Liver (tissue), 9 donors: Measurements from ENCODE around the gene KIF9. TPM values are rescaled to one million over a fixed set of nuclear protein-coding genes. Genes with fewer than 3 reads are reported as not detected.

Experiments
- DNase-seq: peaks from one replicate; pipeline ENCODE4 v3.0.0-alpha.2; 2017; ENCODE audit warnings: low spot score
- H3K27ac ChIP-seq, 2 donors: one replicate each; pipeline ENCODE4 v1.7.0; 2013; ENCODE audit warnings: inconsistent platforms in 2 of 2, low read length in 2 of 2, control low read depth in 1 of 2, low read depth in 1 of 2, mild to moderate bottlenecking in 1 of 2
- H3K27me3 ChIP-seq, 4 donors: one replicate each; pipeline versions ENCODE4 v1.6.1 to v1.7.0; 2013; ENCODE audit warnings: low read length in 3 of 4, inconsistent platforms in 1 of 4, mild to moderate bottlenecking in 1 of 4, moderate library complexity in 1 of 4; ENCODE audit not compliant: control insufficient read depth in 4 of 4, insufficient read depth in 4 of 4
- H3K36me3 ChIP-seq, 4 donors: one replicate each; pipeline versions ENCODE4 v1.6.1 to v1.7.0; 2013; ENCODE audit warnings: low read length in 3 of 4, mild to moderate bottlenecking in 3 of 4, low read depth in 1 of 4, moderate library complexity in 1 of 4; ENCODE audit not compliant: control insufficient read depth in 4 of 4, insufficient read depth in 3 of 4
- H3K4me1 ChIP-seq, 4 donors: one replicate each; pipeline versions ENCODE4 v1.6.1 to v1.7.0; 2013; ENCODE audit warnings: low read length in 3 of 4, mild to moderate bottlenecking in 3 of 4, moderate library complexity in 1 of 4; ENCODE audit not compliant: control insufficient read depth in 4 of 4, insufficient read depth in 4 of 4
- H3K4me3 ChIP-seq, 3 donors: one replicate each; pipeline versions ENCODE4 v1.6.1 to v1.7.0; 2013; ENCODE audit warnings: low read length in 3 of 3, control low read depth in 1 of 3, low read depth in 1 of 3, mild to moderate bottlenecking in 1 of 3
- H3K9ac ChIP-seq, 2 donors: one replicate each; pipeline ENCODE4 v1.7.0; 2013; ENCODE audit warnings: low read length in 2 of 2, mild to moderate bottlenecking in 2 of 2, moderate library complexity in 2 of 2, control low read depth in 1 of 2, low read depth in 1 of 2
- H3K9me3 ChIP-seq, 4 donors: one replicate each; pipeline versions ENCODE4 v1.6.1 to v1.7.0; 2013; ENCODE audit warnings: low read length in 3 of 4; ENCODE audit not compliant: control insufficient read depth in 4 of 4
- CTCF ChIP-seq: fragments of 150-350 bp; IDR thresholded peaks from 2 replicates; pipeline ENCODE4 v1.5.1; 2017; ENCODE audit warnings: improper control_type of control experiment, low read depth, low read length; ENCODE audit not compliant: missing input control
- EGR1 ChIP-seq, 2 donors: IDR thresholded peaks; 2 replicates each; pipeline ENCODE4 v1.6.1; 2016 to 2018; ENCODE audit warnings: antibody characterized with exemption in 2 of 2, low read depth in 2 of 2
- FOXA1 ChIP-seq: IDR thresholded peaks from 2 replicates; pipeline ENCODE4 v1.6.1; 2016; ENCODE audit warnings: antibody characterized with exemption
- FOXA2 ChIP-seq: IDR thresholded peaks from 2 replicates; pipeline ENCODE4 v1.6.1; 2016; ENCODE audit warnings: antibody characterized with exemption
- GABPA ChIP-seq, 2 donors: IDR thresholded peaks in 1 of 2; conservative IDR thresholded peaks in 1 of 2; 2 replicates each; pipeline ENCODE4 v1.6.1; 2016; ENCODE audit warnings: antibody characterized with exemption in 2 of 2, mild to moderate bottlenecking in 1 of 2, moderate library complexity in 1 of 2
- HNF4A ChIP-seq, 2 donors: conservative IDR thresholded peaks; 2 replicates each; pipeline ENCODE4 v1.6.1; 2016; ENCODE audit warnings: antibody characterized with exemption in 2 of 2, mild to moderate bottlenecking in 2 of 2
- HNF4G ChIP-seq: IDR thresholded peaks from 2 replicates; pipeline ENCODE4 v1.6.1; 2016; ENCODE audit warnings: antibody characterized with exemption
- JUND ChIP-seq, 2 donors: IDR thresholded peaks; 2 replicates each; pipeline ENCODE4 v1.6.1; 2016; ENCODE audit warnings: antibody characterized with exemption in 2 of 2
- MAX ChIP-seq: IDR thresholded peaks from 2 replicates; pipeline ENCODE4 v1.6.1; 2016; ENCODE audit warnings: antibody characterized with exemption
- NR2F2 ChIP-seq: IDR thresholded peaks from 2 replicates; pipeline ENCODE4 v1.6.1; 2016; ENCODE audit warnings: antibody characterized with exemption
- RAD21 ChIP-seq, 2 donors: IDR thresholded peaks; 2 replicates each; pipeline ENCODE4 v1.6.1; 2016; ENCODE audit warnings: antibody characterized with exemption in 2 of 2, mild to moderate bottlenecking in 2 of 2
- REST ChIP-seq: IDR thresholded peaks from 2 replicates; pipeline ENCODE4 v1.6.1; 2016; ENCODE audit warnings: antibody characterized with exemption, mild to moderate bottlenecking
- RXRA ChIP-seq, 2 donors: IDR thresholded peaks; 2 replicates each; pipeline ENCODE4 v1.6.1; 2017 to 2018; ENCODE audit warnings: antibody characterized with exemption in 2 of 2, mild to moderate bottlenecking in 1 of 2
- SP1 ChIP-seq: IDR thresholded peaks from 2 replicates; pipeline ENCODE4 v1.6.1; 2018; ENCODE audit warnings: antibody characterized with exemption, mild to moderate bottlenecking
- TAF1 ChIP-seq: conservative IDR thresholded peaks from 2 replicates; pipeline ENCODE4 v1.6.1; 2016; ENCODE audit warnings: antibody characterized with exemption, mild to moderate bottlenecking
- ZBTB33 ChIP-seq: IDR thresholded peaks from 2 replicates; pipeline ENCODE4 v1.6.1; 2016; ENCODE audit warnings: antibody characterized with exemption
- WGBS: extraction: QIAGEN DNeasy Blood & Tissue Kit; methylation state at CpG from one replicate; pipeline ENCODE4 v1.1.7; 2013; 5-methylcytosine and 5-hydroxymethylcytosine counted together
- polyA plus RNA-seq, 2 donors: library from polyadenylated mRNA; stranded (reverse) in 1 of 2; unstranded in 1 of 2; fragments of 200-250 nt in 1 of 2; fragments of >200 nt in 1 of 2; fragmentation: Nextera tagmentation in 1 of 2; extraction: Ambion mirVana in 1 of 2; gene quantifications; one replicate each; pipeline versions ENCODE4 v1.2.1 to v1.2.3, GENCODE V29; 2013 to 2015
- total RNA-seq, 2 donors: library from RNA; depleted of rRNA; stranded (reverse); fragments of >200 nt; gene quantifications; one replicate each; pipeline ENCODE4 v1.2.3, GENCODE V29; 2014
- TF ChIP-seq, protein P1 (sequence below): IDR thresholded peaks from 2 replicates; pipeline ENCODE4 v1.6.1; 2016; ENCODE audit warnings: antibody characterized with exemption
- donor health status: healthy.
- donor health status: healthy.
- donor health status: healthy.
- donor health status: healthy.
- donor health status: healthy.

Gene KIF9
- total and polyA plus RNA-seq, 4 donors = 2.3 to 4.5 (median 3.1) TPM

- no peak overlapping the region for H3K9ac ChIP-seq
- H3K4me3 ChIP-seq = no peak overlapping the region
- H3K36me3 ChIP-seq = no peaks in the 10 kb centered on the region
- H3K9me3 ChIP-seq = no peaks in the 10 kb centered on the region
- TF ChIP-seq FOXA1 (no peak), RAD21 (IDR thresholded peaks at IDR 0.05) (no peak), REST (no peak), CTCF (no peak), SP1 (no peak), EGR1 (IDR thresholded peaks at IDR 0.05; ENCODE audit: low read depth in 2 of 2) (no peak), MAX (no peak), GABPA (IDR thresholded peaks at IDR 0.05 in 1 of 2, conservative IDR thresholded peaks at IDR 0.05 in 1 of 2) (no peak), FOXA2 (no peak), NR2F2 (no peak), JUND (IDR thresholded peaks at IDR 0.05) (no peak), TAF1 (no peak)
- no peak overlapping the region for H3K27ac ChIP-seq
- peaks cover 2 to 17% (median 11%) of the 10 kb centered on the region in 4 donors for H3K4me1 ChIP-seq
- DNase-seq = no peak
- 95% methylated on average over 14 of the region's 14 CpGs for WGBS
- H3K27me3 ChIP-seq = no peaks in the 10 kb centered on the region
Measured at GRCh38 chr3:47247131-47248064, 35.2 kb downstream of the KIF9 start.

- 98% methylated on average over 2 of the region's 2 CpGs for WGBS
- H3K36me3 ChIP-seq = no peaks in the 10 kb centered on the region
- H3K4me1 ChIP-seq = peaks cover 0 to 9% (median 7%) of the 10 kb centered on the region in 4 donors
- no peak overlapping the region for H3K27ac ChIP-seq
- no peak overlapping the region for H3K4me3 ChIP-seq
- H3K9me3 ChIP-seq = no peaks in the 10 kb centered on the region
- TF ChIP-seq FOXA2 = no peak
- TF ChIP-seq REST = no peak
- TF ChIP-seq HNF4A (conservative IDR thresholded peaks at IDR 0.05) = no peak
- TF ChIP-seq, protein P1, sequence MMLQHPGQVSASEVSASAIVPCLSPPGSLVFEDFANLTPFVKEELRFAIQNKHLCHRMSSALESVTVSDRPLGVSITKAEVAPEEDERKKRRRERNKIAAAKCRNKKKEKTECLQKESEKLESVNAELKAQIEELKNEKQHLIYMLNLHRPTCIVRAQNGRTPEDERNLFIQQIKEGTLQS = no peak
- no peak for TF ChIP-seq FOXA1
- no peak for TF ChIP-seq RXRA (IDR thresholded peaks at IDR 0.05)
- TF ChIP-seq MAX = no peak
- TF ChIP-seq RAD21 (IDR thresholded peaks at IDR 0.05) = no peak
- TF ChIP-seq ZBTB33 = no peak
- no peak for TF ChIP-seq HNF4G
- H3K9ac ChIP-seq = no peak overlapping the region
- no peaks in the 10 kb centered on the region for H3K27me3 ChIP-seq
- no peak for DNase-seq
Measured at GRCh38 chr3:47245271-47245670, 37.3 kb downstream of the KIF9 start.
